ENCODE measurements around the gene FIS1.
A peak's percentile ranks its signal among the peaks of the same experiment; 100 is the strongest.
"Not testable (repeated sequence)": the region's sequence is repeated elsewhere in the genome, so short reads cannot be mapped to it uniquely, and the experiment has no call there.

FIS1 gene

GRCh38 chr7:101258243-101258731 lies 13.4 kb upstream of the FIS1 start:
- no peak for DNase-seq (ENCODE audit: low read depth, low spot score)

GRCh38 chr7:101255796-101256195 lies 10.9 kb upstream of the FIS1 start:
- DNase-seq (ENCODE audit: low read depth, low spot score), result no peak

- DNase-seq (ENCODE audit: low read depth, low spot score), result not testable (repeated sequence)
Measured at GRCh38 chr7:101253199-101253598, 8.3 kb upstream of the FIS1 start.

- peak; percentile 97 for DNase-seq (ENCODE audit: low read depth, low spot score)
Measured at GRCh38 chr7:101251871-101252659, 7.2 kb upstream of the FIS1 start.

GRCh38 chr7:101250324-101250723 lies 5.4 kb upstream of the FIS1 start:
- DNase-seq (ENCODE audit: low read depth, low spot score), result no peak

GRCh38 chr7:101248276-101248675 lies 3.4 kb upstream of the FIS1 start:
- no peak for DNase-seq (ENCODE audit: low read depth, low spot score)

- DNase-seq (ENCODE audit: low read depth, low spot score), result no peak
Measured at GRCh38 chr7:101245147-101245668, 327 bp upstream of the FIS1 start.

GRCh38 chr7:101243646-101244374 lies 1.1 kb downstream of the FIS1 start:
- DNase-seq (ENCODE audit: low read depth, low spot score), result no peak

- DNase-seq (ENCODE audit: low read depth, low spot score), result no peak
Measured at GRCh38 chr7:101241443-101242349, 3.2 kb downstream of the FIS1 start.

GRCh38 chr7:101241015-101241363 lies 3.9 kb downstream of the FIS1 start:
- DNase-seq (ENCODE audit: low read depth, low spot score), result no peak

- no peak for DNase-seq (ENCODE audit: low read depth, low spot score)
Measured at GRCh38 chr7:101240226-101241014, 4.5 kb downstream of the FIS1 start.

GRCh38 chr7:101239951-101240220 lies 5.0 kb downstream of the FIS1 start:
- no peak for DNase-seq (ENCODE audit: low read depth, low spot score)

- DNase-seq (ENCODE audit: low read depth, low spot score), result no peak
Measured at GRCh38 chr7:101239191-101239950, 5.5 kb downstream of the FIS1 start.

- DNase-seq (ENCODE audit: low read depth, low spot score), result no peak
Measured at GRCh38 chr7:101238226-101239182, 6.4 kb downstream of the FIS1 start.

GRCh38 chr7:101237206-101238067 lies 7.4 kb downstream of the FIS1 start, which contains the start of gene CLDN15:
Gene CLDN15 (minus strand): TSS chr7:101237802. CDS start chr7:101237581, 221 bp downstream.
- DNase-seq (ENCODE audit: low read depth, low spot score), result no peak

- DNase-seq (ENCODE audit: low read depth, low spot score), result no peak
Measured at GRCh38 chr7:101236292-101236835, 8.5 kb downstream of the FIS1 start.

- no peak for DNase-seq (ENCODE audit: low read depth, low spot score)
Measured at GRCh38 chr7:101235522-101235921, 9.4 kb downstream of the FIS1 start.

GRCh38 chr7:101235050-101235449 lies 9.8 kb downstream of the FIS1 start:
- no peak for DNase-seq (ENCODE audit: low read depth, low spot score)

Data from activated CD4-positive, CD25-positive, alpha-beta regulatory T cell treated with anti-CD3 and anti-CD28 coated beads, Interleukin-2, amount 50 U/mL, for 16 hours (primary cell).